Stimulated activated CD8-positive, alpha-beta memory T cell treated with anti-CD3 and anti-CD28 coated beads, Interleukin-4, amount 100 ng/mL, for 1 hour (primary cell): ENCODE measurements around the gene PRKAA2.

ENCODE experiments used
- DNase-seq, 2 donors: peaks; one replicate each; pipeline ENCODE4 v3.0.0-alpha.2; 2020; ENCODE audit warnings: low read depth in 2 of 2, low spot score in 1 of 2

Gene PRKAA2

GRCh38 chr1:56654126-56654923 lies 9.2 kb downstream of the PRKAA2 start:
- DNase-seq, result no peak

- no peak for DNase-seq
Observed at GRCh38 chr1:56655991-56656613, 11.0 kb downstream of the PRKAA2 start.

GRCh38 chr1:56658254-56658653 lies 13.1 kb downstream of the PRKAA2 start:
- no peak for DNase-seq

GRCh38 chr1:56660293-56660692 lies 15.2 kb downstream of the PRKAA2 start:
- no peak for DNase-seq

GRCh38 chr1:56663846-56664245 lies 18.7 kb downstream of the PRKAA2 start:
- no peak for DNase-seq

GRCh38 chr1:56665384-56665783 lies 20.3 kb downstream of the PRKAA2 start:
- no peak for DNase-seq

- no peak for DNase-seq
Observed at GRCh38 chr1:56666112-56666608, 21.0 kb downstream of the PRKAA2 start.

- no peak for DNase-seq
Observed at GRCh38 chr1:56670350-56670749, 25.2 kb downstream of the PRKAA2 start.

GRCh38 chr1:56671085-56671484 lies 26.0 kb downstream of the PRKAA2 start:
- no peak for DNase-seq

- DNase-seq, result no peak
Observed at GRCh38 chr1:56671542-56671941, 26.4 kb downstream of the PRKAA2 start.

- DNase-seq, result no peak
Observed at GRCh38 chr1:56672579-56672978, 27.5 kb downstream of the PRKAA2 start.

- no peak for DNase-seq
Observed at GRCh38 chr1:56675763-56676162, 30.6 kb downstream of the PRKAA2 start.

- no peak for DNase-seq
Observed at GRCh38 chr1:56676571-56677035, 31.5 kb downstream of the PRKAA2 start.

- no peak for DNase-seq
Observed at GRCh38 chr1:56683569-56683968, 38.5 kb downstream of the PRKAA2 start.

GRCh38 chr1:56686169-56686568 lies 41.1 kb downstream of the PRKAA2 start:
- DNase-seq, result no peak

GRCh38 chr1:56688522-56689026 lies 43.5 kb downstream of the PRKAA2 start:
- no peak for DNase-seq

- no peak for DNase-seq
Observed at GRCh38 chr1:56696663-56697062, 51.5 kb downstream of the PRKAA2 start.

- no peak for DNase-seq
Observed at GRCh38 chr1:56703747-56704146, 58.6 kb downstream of the PRKAA2 start.

- no peak for DNase-seq
Observed at GRCh38 chr1:56707379-56707778, 62.3 kb downstream of the PRKAA2 start.

GRCh38 chr1:56709269-56709880 lies 64.3 kb downstream of the PRKAA2 start:
- DNase-seq, result no peak

GRCh38 chr1:56709995-56710394 lies 64.9 kb downstream of the PRKAA2 start:
- DNase-seq, result no peak

GRCh38 chr1:56710646-56711045 lies 65.5 kb downstream of the PRKAA2 start:
- DNase-seq, result no peak
